ENCODE results near the gene ZNF148.

GRCh38 chr3:125383744-125384143 is 8.6 kb upstream of the ZNF148 start:
- TF ChIP-seq POLR2AphosphoS5 (IDR thresholded peaks at IDR 0.05; ENCODE audit: low read depth, low read length) = no peak
- TF ChIP-seq TAF1 (IDR thresholded peaks at IDR 0.05; ENCODE audit: borderline replicate concordance, insufficient read depth, low read length) = no peak
- no peak for TF ChIP-seq FOXP2 (optimal IDR thresholded peaks at IDR 0.05; ENCODE audit: borderline replicate concordance, extremely low read depth, extremely low read length, insufficient read depth)
- TF ChIP-seq REST (IDR thresholded peaks at IDR 0.05; ENCODE audit: insufficient read depth in 1 of 2, low read depth in 2 of 2, low read length in 2 of 2) = no peak
